HG02981 (cell line): ENCODE measurements around the gene CAMK1G.

ENCODE experiments used
- ATAC-seq: cut with Tn5 transposase; IDR thresholded peaks from one replicate; pipeline ENCODE4 v1.9.1; 2021; ENCODE audit warnings: mild to moderate bottlenecking, moderate library complexity; ENCODE audit not compliant: unreplicated experiment

Gene CAMK1G

DNA sequence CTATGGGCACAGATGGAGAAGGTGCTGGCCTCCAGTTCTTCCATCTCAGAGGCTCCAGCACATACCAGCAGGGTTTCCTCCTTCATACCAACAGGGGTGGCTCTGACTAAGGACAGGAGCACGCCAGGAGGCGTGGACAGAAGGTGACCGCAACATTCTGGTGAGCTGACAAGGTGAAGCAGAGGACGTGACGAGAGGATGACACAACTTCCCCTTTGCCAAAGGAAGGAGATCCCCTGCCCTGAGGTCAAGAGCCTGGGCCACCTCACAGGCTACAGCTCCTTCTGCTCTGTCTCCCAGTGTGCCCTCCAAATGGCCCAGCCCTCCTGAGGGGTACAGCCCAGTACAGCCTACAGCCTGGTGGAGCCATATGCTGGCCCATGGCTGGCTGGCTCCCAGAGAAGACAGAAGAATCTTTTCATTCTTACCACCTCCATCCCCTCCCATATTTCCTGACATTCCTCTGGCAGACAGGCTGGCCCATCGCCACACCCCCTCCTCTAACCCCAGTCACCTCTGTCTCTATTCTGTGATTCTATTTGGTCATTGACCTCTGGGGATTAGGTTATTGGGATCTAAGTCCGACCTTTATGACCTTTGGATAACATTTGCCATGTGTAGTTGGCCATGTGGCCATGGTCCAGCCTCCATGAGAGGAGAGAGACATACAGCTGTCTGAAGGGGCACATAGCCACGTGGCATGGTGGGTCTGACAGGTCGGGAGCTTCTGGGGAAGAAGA lies 73.8 kb downstream of the CAMK1G start:
- ATAC-seq, result peak; percentile 38

DNA sequence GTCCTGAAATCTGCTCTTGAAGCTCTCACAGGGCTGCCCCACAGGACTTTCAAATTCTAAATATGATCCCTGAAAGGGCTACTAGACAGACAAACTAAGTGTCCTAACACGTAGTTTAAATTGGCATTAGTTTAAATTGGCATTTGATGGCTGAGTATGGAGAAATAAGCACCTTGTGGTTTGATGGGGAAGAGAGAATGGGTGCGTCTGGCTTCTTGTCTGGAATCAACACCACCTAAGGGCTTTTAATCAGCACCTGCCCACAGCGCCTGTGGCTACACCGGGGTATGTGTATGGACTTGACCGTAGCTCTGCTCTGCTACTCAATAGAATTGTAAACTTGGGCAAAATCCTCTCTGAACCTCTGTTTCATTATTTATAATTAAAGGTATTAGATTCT lies 74.4 kb downstream of the CAMK1G start:
- ATAC-seq, result no peak

DNA sequence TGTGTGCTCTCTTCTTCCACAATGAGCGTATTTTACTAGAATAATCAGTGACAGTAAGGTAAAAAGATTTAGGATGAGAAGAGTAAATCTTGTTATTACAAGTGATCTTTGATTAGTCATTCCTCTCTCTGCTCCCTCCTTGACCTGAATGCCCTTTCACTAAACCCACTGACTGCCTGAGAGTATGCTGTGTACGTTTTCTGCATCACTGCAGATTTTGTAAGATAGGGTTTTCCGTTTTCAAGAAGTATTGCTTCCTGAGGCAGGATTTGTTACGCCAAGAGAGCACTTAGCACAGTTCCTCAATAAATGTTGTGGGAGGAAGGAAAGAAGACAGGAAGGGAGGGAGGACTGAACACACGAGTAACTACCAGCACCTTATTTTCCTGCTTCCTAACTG lies 76.4 kb downstream of the CAMK1G start:
- peak; percentile 88 for ATAC-seq

DNA sequence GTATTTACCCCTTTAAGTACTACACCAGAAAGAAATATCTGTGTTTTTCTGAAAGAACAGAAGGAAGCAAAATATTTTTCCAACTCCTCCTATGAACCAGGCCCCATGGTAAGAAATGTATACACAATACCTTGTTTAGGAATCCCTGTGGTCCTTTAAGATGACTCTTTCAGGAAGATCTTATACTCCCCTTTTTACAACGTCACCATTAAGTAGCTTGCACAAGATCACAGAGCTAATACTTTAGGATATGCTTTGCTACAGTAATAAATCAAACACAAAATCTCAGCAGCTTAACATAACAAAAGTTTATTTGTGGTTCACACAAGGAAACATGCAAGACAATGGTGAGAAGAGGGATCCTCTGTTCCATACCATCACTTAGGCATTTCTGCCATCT lies 77.6 kb downstream of the CAMK1G start:
- no peak for ATAC-seq

DNA sequence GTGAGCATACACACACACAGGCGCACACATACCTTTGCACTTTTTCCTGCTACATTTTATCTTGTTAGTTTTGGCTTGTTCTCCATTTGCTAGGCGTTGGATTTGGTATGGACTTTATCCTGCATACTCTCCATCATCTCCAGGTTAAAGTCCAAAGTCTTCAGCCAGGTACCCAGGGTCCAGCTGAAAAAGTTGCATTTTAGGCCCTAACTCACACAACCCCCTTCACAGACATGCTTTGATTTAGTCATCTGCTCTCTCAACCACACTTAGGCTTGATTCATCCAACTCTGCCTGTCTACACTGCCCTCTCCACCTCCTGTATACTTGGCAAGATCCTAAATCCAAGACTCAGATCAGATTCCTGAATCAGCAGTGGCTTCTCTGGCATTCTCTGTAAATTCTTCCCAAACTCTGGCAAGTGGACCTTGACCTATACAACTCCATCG lies 79.4 kb downstream of the CAMK1G start:
- no peak for ATAC-seq
